HG02884 (cell line): ENCODE measurements around the gene SPINT2.
"Not testable (repeated sequence)": the region's sequence is repeated elsewhere in the genome, so short reads cannot be mapped to it uniquely, and the experiment has no call there.

Source experiments
- ATAC-seq: cut with Tn5 transposase; IDR thresholded peaks from one replicate; pipeline ENCODE4 v1.9.1; 2021; ENCODE audit warnings: mild to moderate bottlenecking, moderate library complexity; ENCODE audit not compliant: unreplicated experiment

SPINT2 gene

DNA sequence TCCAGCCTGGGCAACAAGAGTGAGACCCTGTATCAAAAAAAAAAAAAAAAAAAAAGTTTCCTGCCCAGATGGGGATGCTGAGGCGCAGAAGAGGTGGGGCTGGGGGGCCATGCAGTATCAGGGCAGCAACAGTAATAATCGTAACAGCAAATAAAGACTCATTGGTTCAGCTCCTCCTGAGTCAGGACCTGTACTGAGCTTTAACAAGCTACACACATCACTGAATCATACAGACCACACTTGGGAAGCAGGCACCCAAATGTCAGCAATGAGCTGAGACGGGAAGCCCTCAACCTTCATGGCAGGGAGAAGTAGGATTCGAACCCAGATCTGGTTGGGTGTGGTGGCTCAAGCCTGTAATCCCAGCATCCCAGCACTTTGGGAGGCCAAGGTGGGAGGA, 29.8 kb upstream of the SPINT2 start:
- ATAC-seq: no peak

DNA sequence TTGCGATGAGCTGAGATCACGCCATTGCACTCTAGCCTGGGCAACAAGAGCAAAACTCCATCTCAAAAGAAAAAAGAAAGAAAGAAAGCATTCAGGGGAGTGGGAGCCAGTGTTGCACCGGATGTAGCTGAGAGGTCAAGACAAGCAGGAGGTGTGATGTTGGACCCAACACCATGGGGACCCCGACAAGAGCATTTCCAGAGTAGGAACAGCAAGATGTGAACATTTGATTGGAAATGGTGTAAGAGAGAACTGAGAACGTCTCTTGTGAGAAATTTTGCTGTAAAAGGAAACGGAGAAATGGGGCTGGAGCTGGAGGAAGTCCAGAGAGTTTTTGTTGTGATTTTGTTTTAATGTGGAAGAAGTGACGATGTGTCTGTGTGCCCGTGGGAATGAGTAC, 24.6 kb upstream of the SPINT2 start:
- no peak for ATAC-seq

DNA sequence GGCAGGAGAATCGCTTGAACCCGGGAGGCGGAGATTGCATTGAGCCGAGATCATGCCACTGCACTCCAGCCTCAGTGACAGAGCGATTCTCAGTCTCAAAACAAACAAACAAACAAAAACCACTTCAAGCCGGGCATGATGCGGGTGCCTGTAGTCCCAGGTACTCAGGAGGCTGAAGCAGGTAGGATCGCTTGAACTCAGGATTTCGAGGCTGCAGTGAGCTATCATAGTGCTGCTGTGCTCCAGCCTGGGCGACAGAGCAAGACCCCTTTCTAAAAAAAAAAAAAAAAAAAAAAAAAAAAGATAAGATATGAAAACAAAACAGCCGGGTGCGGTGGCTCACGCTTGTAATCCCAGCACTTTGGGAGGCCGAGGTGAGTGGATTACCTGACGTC, 21.1 kb upstream of the SPINT2 start:
- no peak for ATAC-seq

- ATAC-seq: no peak
Observed at GRCh38 chr19:38245826-38246498, 18.4 kb upstream of the SPINT2 start.

DNA sequence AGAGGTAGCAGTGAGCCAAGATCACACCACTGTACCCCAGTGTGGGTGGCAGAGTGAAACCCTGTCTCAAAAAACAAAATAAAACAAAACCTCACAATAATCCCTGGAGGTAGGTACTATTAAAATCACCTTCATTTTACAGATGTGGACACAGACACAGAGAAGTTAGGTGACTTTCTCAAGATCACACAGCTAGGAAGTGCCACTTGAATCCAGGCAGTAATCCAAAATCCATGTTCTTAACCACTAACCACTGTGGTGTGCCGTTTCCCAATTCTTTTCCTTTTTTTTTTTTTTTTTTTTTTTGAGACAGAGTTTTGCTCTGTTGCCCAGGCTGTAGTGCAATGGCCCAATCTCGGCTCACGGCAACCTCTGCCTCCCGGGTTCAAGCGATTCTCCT, 17.2 kb upstream of the SPINT2 start:
- no peak for ATAC-seq

DNA sequence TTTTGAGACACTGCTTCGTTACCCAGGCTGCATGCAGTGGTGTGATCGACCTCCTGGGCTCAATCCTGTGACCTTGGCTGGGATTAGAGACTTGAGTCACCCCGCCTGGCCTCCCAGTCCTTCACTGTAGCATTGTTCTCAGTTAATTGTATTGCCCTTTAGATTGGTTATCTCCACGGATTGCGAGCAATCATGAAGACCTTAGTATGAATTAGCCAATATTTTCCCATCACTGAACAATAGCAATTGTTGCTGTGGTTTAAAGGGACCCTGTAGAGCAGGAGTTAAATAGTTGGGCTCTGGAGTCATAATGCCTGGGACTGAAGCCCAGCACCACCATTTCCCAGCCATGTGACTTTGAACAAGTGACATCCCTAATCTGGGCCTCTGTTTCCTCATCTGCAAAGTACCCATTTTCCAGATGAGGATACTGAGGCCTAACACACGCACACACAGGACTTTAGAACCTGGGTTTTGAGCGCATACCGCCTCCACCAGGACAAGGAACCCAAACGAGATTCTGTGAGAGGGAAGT, 16.6 kb upstream of the SPINT2 start:
- ATAC-seq: no peak

- ATAC-seq: no peak
Observed at GRCh38 chr19:38248421-38248820, 16.0 kb upstream of the SPINT2 start.

DNA sequence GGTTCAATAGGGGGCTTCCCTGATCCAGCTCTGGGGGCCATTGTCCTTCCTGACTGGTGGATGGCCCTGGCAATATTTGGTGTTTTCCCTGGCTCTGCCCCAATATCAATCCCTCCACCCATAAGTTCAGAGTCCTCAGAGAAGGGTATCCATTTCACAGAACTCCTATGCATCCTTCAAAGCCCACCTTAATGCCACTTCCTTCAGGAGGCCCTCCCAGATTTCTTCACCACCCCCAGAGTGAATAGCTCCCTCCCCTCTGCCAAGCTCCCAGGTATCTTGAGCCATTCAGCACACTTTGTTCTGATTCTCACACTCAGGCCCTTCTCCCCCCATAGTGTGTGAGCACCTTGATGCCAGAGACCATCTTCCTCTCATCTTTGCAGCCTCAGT, 13.9 kb upstream of the SPINT2 start:
- no peak for ATAC-seq

GRCh38 chr19:38250821-38251563, 13.4 kb upstream of the SPINT2 start:
- ATAC-seq: no peak

DNA sequence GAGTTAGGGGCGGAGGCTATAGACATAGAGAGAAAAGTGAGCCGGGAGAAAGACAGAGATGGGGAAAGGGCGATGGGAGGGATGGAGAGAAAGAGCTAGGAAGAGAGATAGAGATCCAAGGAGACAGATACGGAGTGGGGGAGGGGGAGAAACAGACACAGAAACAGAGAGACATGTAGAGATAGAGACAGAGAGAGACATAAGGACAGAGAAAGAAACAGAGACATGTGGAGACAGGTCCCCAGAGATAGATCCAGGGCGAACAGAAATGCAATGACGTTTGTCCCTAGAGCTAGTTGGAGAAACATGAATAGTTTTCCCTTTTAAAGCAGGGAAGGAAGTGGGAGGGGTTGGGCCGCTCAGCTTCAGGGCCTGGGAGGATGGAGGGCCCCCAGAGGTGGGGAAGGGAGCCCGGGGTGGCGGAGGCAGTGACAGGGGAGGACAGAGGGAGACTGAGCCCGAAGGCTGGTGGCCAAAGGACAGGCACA, 12.8 kb upstream of the SPINT2 start:
- ATAC-seq: no peak

DNA sequence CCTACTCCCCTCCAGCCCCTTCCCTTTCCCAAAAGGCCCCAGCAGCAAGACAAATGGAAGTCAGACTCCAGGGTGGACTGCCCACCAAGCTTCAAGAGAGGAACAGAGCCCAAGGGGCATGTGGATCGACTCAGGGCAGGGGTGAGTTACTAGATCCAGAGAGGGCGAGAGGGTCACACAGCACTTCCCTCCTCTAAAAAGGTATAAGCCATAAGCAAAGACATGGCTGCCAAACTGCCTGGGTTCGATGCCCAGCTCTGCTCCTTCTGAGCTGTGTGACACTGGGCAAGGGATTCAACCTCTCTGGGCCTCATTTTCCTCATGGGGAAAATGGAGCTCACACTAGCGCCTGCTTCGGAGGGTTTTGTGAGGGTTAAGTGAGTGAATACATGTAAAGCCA, 12.0 kb upstream of the SPINT2 start:
- ATAC-seq: no peak

DNA sequence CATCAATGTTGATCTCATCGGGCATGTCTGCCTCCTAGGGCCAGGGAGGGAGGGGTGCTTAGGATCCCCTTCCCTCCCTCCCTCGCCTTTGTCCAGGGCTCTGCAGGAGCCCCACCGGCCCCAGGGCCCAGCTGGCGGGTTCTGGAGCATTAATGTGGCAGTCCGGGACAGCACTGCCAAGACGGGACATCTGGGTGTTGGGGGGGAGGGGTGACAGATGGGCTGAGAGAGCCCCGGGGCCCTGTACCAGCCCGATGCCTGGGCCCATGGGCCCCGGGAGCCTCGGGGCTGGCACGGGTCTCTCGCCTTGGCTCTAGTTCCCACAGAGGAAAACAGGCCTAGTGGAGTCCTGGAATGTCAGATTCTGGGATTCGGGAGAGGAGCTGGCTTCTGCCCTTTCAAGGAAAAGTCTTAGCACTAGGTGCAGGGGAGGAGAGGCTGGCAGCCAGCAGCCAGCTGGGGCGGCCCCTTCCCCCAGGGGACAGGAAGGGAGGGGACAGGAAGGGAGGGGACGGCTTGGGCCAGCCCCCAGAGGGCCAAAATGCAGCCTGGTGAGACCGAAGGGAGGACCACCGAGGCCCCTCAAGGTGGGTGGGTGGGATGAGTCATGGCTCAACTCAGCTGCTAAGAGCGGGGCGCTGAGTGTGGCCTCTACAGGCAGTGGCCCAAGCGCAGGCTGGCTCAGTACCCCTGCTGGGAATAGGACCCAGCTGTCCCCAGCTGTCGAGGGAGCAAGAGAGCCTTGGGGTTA, 11.3 kb upstream of the SPINT2 start:
- ATAC-seq: no peak

DNA sequence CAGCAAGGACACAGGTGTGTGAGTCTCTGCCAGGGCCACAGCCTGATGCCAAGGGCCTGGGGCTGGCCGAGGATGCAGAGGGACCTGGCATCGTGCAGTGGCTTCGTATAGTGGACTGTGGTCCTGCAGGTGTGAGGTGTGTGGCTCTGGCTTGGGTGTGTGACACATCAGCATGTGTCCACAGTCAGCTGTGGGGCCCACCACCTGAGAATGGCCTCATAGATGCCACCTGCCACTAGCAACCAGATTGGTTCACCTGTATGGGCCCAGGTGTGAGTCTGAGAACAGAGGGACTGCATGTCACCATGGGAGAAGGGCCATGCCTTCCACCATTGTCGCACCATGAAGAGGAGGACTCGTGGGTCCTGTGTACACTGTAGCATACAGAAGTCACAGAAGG, 10.6 kb upstream of the SPINT2 start:
- no peak for ATAC-seq

DNA sequence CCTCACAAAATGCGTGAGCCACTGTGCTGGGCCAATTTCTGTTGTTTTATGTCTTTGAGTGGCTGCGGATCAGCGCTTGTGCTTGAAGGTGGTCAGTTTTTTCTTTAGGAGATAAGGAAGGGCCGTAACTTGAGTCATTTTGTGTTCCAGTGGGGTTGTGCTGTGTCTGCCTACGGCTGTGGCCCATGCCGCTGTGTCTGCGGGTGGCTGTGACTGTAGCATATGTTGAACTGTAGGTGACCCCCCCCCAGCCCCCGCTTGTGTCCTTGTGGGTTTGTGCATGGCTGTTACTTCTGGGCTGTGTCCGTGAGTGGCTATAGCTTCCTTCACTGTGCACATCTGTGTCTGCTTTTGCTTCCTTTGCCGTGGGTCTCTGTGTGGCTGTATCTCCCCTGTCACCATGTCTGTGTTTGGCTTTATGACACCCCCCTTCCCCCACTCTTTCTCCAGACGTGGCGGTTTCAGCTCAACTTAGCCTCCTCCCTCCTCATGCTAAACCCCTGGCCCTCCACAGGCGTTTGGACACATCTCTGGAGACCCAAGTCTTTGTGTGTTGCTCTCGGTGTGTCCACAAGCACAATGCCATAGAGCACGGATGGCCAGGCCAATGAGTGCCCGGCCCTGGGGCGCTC, 8.9 kb upstream of the SPINT2 start:
- ATAC-seq: no peak

DNA sequence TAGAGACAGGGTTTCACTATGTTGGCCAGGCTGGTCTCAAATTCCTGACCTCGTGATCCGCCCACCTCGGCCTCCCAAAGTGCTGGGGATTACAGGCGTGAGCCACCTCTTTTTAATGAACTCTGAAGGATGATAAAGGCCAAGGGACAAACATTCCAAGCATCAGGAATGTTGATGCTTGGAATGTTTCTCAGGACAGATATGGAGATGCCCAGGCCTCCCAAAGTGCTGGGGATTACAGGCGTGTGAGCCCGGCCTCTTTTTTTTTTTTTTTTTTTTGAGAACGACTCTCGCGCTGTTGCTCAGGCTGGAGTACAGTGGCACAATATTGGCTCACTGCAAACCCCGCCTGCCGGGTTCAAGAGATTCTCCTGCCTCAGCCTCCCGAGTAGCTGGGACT, 2.4 kb upstream of the SPINT2 start:
- not testable (repeated sequence) for ATAC-seq

GRCh38 chr19:38262585-38263268, 1.6 kb upstream of the SPINT2 start:
- no peak for ATAC-seq

GRCh38 chr19:38263689-38264485, 486 bp upstream of the SPINT2 start:
- ATAC-seq: peak; percentile 65

DNA sequence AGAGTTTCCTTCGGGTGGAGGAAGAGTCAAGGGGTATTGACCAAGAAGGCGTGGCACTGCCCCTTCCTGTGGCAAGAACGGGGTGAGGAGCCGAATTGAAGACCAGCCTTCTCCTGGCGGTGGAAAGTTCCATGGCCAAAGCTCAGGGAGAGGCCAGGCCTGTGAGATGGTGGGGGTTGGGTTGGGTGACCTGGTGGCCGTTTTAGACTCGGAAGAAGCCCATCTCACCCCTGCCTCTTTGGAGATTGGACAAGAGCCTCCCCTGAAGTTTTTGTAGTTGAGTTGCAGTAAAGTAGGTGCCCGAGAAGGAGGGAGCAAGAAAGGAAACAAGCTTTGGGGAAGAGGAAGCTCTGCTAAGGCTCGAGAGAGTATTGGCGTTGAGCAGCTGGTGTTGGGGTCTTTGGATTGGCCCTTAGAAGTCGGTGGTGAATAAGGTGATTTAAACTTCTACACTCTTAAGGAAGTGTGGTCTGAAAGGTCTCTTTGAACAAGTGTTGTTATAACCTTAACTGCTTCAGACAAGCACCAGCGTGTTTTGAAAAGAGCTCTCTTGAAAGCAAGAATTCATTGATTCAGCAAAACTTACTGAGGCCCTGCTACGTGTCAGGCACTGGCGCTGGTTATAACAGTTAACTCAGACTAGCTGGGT, 964 bp downstream of the SPINT2 start:
- no peak for ATAC-seq

- ATAC-seq: no peak
Observed at GRCh38 chr19:38265921-38266429, 1.6 kb downstream of the SPINT2 start.
